Vagina (tissue), 2 donors: ENCODE data around the gene H1-8. TPM values are rescaled to one million over a fixed set of nuclear protein-coding genes. Genes with fewer than 3 reads are reported as not detected.

Experiments
- DNase-seq, 2 donors: peaks; one replicate each; pipeline ENCODE4 v3.0.0-alpha.2; 2017; ENCODE audit errors: extremely low spot score in 2 of 2
- H3K27ac ChIP-seq: fragments of 200-600 bp; sonication (generic); one replicate; pipeline ENCODE4 v1.5.1; 2019
- H3K27me3 ChIP-seq: fragments of 200-600 bp; sonication (generic); one replicate; pipeline ENCODE4 v1.5.1; 2019
- H3K36me3 ChIP-seq, 2 donors: fragments of 200-600 bp; sonication (generic); one replicate each; pipeline ENCODE4 v1.5.1; 2017 to 2019
- H3K4me1 ChIP-seq: fragments of 200-600 bp; sonication (generic); one replicate; pipeline ENCODE4 v1.5.1; 2019
- H3K4me3 ChIP-seq, 2 donors: fragments of 200-600 bp; sonication (generic); 1 replicate in 1 of 2; 2 replicates in 1 of 2; pipeline ENCODE4 v1.5.1; 2016 to 2019
- H3K9me3 ChIP-seq: fragments of 200-600 bp; sonication (generic); one replicate; pipeline ENCODE4 v1.5.1; 2019
- POLR2A ChIP-seq, 2 donors: fragments of 450-650 bp; IDR thresholded peaks; one replicate each; pipeline ENCODE4 v1.6.1; 2017; ENCODE audit warnings: antibody characterized with exemption in 2 of 2, mild to moderate bottlenecking in 2 of 2, moderate library complexity in 2 of 2
- POLR2AphosphoS5 ChIP-seq, 2 donors: sonication (generic); formaldehyde crosslinking; IDR thresholded peaks; one replicate each; pipeline ENCODE4 v1.9.0; 2017; ENCODE audit warnings: antibody characterized with exemption in 2 of 2, mild to moderate bottlenecking in 2 of 2, low read depth in 1 of 2; ENCODE audit not compliant: insufficient read depth in 1 of 2
- intact Hi-C: fragments of 100-400 bp; cut with DNase I; formaldehyde crosslinking; loops from one replicate; pipeline ENCODE4 v1.15.1; 2023
- total RNA-seq: library from RNA; depleted of rRNA; stranded (reverse); fragments of >200 nt; gene quantifications from one replicate; pipeline ENCODE4 v1.2.3, GENCODE V29; 2016
- TF ChIP-seq, protein P1 (sequence below), 3 experiments: fragments of 450-650 bp in 2 of 3; fragments of 200-600 bp in 1 of 3; sonication (generic) in 1 of 3; IDR thresholded peaks; one replicate each; pipeline ENCODE4 v1.5.1; 2017 to 2019; ENCODE audit warnings: antibody characterized with exemption in 3 of 3, mild to moderate bottlenecking in 2 of 3, moderate library complexity in 2 of 3

Gene H1-8
- total RNA-seq, 1 donor from 2014 or later, result not detected

GRCh38 chr3:129500334-129500658 lies 42.7 kb upstream of the H1-8 start:
- DNase-seq, result no peak
- Histone ChIP-seq H3K9me3 (no peaks in the 10 kb centered on the region), H3K27me3 (no peaks in the 10 kb centered on the region), H3K4me1 (no peaks in the 10 kb centered on the region), H3K4me3 (no peak overlapping the region), H3K36me3 (peaks cover 0 to 22% of the 10 kb centered on the region in 2 donors), H3K27ac (no peak overlapping the region)
- intact Hi-C loops, result no loop called here
- no peak for TF ChIP-seq POLR2A (IDR thresholded peaks at IDR 0.05)
- TF ChIP-seq, protein P1, sequence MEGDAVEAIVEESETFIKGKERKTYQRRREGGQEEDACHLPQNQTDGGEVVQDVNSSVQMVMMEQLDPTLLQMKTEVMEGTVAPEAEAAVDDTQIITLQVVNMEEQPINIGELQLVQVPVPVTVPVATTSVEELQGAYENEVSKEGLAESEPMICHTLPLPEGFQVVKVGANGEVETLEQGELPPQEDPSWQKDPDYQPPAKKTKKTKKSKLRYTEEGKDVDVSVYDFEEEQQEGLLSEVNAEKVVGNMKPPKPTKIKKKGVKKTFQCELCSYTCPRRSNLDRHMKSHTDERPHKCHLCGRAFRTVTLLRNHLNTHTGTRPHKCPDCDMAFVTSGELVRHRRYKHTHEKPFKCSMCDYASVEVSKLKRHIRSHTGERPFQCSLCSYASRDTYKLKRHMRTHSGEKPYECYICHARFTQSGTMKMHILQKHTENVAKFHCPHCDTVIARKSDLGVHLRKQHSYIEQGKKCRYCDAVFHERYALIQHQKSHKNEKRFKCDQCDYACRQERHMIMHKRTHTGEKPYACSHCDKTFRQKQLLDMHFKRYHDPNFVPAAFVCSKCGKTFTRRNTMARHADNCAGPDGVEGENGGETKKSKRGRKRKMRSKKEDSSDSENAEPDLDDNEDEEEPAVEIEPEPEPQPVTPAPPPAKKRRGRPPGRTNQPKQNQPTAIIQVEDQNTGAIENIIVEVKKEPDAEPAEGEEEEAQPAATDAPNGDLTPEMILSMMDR (IDR thresholded peaks at IDR 0.05), result no peak
- no peak for TF ChIP-seq POLR2AphosphoS5 (IDR thresholded peaks at IDR 0.05; ENCODE audit: insufficient read depth in 1 of 2, low read depth in 1 of 2)

DNA sequence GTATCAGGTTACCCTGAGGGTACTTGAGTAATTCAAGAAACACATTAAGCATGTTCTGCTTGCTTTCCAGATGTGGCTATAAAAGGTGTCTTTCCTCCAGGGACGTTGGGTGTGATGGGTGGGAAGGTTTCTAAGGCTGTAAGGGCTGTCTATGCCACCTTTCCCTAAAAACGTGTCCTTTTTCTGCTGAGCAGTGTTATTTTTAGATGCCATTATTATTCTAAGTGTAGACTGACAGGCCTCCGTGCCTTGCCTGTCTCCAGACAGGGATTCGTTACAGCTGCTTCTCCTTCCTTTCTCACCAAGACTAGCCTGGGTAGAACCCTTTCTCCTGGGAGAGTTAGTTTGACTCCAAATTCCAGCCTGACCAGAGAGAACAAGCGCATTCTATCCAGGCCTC lies 41.3 kb upstream of the H1-8 start:
- Histone ChIP-seq H3K27ac (no peak overlapping the region), H3K27me3 (no peaks in the 10 kb centered on the region), H3K4me1 (no peaks in the 10 kb centered on the region), H3K36me3 (peaks cover 0 to 35% of the 10 kb centered on the region in 2 donors), H3K4me3 (no peak overlapping the region), H3K9me3 (no peaks in the 10 kb centered on the region)
- intact Hi-C loops, result no loop called here
- no peak for DNase-seq
- TF ChIP-seq POLR2AphosphoS5 (IDR thresholded peaks at IDR 0.05; ENCODE audit: insufficient read depth in 1 of 2, low read depth in 1 of 2) (no peak), POLR2A (IDR thresholded peaks at IDR 0.05) (no peak)
- TF ChIP-seq, protein P1 (IDR thresholded peaks at IDR 0.05), result no peak

DNA sequence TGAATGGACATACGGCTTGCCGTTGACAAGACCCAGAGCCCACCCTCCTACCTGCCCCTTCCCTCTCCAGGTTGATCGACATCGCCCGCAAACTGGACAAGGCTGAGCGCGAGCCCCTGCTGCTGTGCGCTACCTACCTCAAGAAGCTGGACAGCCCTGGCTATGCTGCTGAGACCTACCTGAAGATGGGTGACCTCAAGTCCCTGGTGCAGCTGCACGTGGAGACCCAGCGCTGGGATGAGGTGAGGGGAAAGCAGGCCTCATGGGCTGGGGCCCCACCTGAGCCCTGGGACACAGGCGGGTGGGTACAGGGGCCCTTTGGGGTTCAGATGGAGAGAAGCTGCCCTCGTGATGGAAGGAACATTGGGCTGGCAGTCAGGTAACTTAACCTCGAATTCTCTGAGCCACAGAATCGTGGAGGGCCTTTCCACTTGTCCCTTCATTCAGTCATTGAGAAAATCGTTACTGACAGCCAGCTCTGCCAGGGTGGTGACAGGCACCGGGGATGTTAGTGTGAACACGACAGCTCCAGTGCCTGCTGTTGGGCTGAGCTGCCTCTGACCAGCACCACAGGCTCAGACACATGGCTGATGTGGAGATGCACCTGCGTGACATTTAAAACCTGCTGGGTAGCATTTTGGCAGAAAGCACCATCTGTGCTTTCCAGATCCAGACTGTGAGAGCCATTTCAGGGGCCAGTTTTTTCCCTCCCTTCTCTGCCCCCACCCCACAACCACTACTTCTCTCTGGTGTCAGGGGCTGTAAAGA lies 40.1 kb upstream of the H1-8 start:
- H3K36me3 ChIP-seq, result peaks cover 0 to 37% of the 10 kb centered on the region in 2 donors

GRCh38 chr3:129503471-129504291 lies 39.3 kb upstream of the H1-8 start:
- Histone ChIP-seq H3K36me3 (peaks cover 0 to 41% of the 10 kb centered on the region in 2 donors), H3K4me3 (no peak overlapping the region), H3K4me1 (no peaks in the 10 kb centered on the region), H3K9me3 (no peaks in the 10 kb centered on the region), H3K27me3 (no peaks in the 10 kb centered on the region), H3K27ac (no peak overlapping the region)
- no peak for DNase-seq
- TF ChIP-seq POLR2A (IDR thresholded peaks at IDR 0.05), result no peak
- TF ChIP-seq, protein P1 (IDR thresholded peaks at IDR 0.05), result no peak
- TF ChIP-seq POLR2AphosphoS5 (IDR thresholded peaks at IDR 0.05; ENCODE audit: insufficient read depth in 1 of 2, low read depth in 1 of 2), result no peak
- intact Hi-C loops, result no loop called here

More for the DNA sequence above, 40.1 kb upstream of the H1-8 start:
- no peak for DNase-seq
- Histone ChIP-seq H3K9me3 (no peaks in the 10 kb centered on the region), H3K27me3 (no peaks in the 10 kb centered on the region), H3K4me1 (no peaks in the 10 kb centered on the region), H3K27ac (no peak overlapping the region), H3K4me3 (no peak overlapping the region)
- intact Hi-C loops, result no loop called here
- no peak for TF ChIP-seq POLR2A (IDR thresholded peaks at IDR 0.05)
- TF ChIP-seq POLR2AphosphoS5 (IDR thresholded peaks at IDR 0.05; ENCODE audit: insufficient read depth in 1 of 2, low read depth in 1 of 2), result no peak
- TF ChIP-seq, protein P1 (IDR thresholded peaks at IDR 0.05), result no peak
